Activated naive CD8-positive, alpha-beta T cell treated with anti-CD3 and anti-CD28 coated beads for 36 hours (primary cell): Measurements from ENCODE around the gene XIRP1. TPM values are rescaled to one million over a fixed set of nuclear protein-coding genes. Genes with fewer than 3 reads are reported as not detected.

Source experiments
- DNase-seq: peaks from one replicate; pipeline ENCODE4 v3.0.0; 2021
- H3K27ac Mint-ChIP-seq: one replicate; pipeline ENCODE4 v1.8.0; 2022; ENCODE audit warnings: mild to moderate bottlenecking, moderate library complexity, mixed read lengths
- H3K27me3 Mint-ChIP-seq: one replicate; pipeline ENCODE4 v1.8.0; 2022; ENCODE audit warnings: mild to moderate bottlenecking, mixed read lengths
- H3K36me3 Mint-ChIP-seq: one replicate; pipeline ENCODE4 v1.8.0; 2021; ENCODE audit warnings: mild to moderate bottlenecking, mixed read lengths
- H3K4me1 Mint-ChIP-seq: one replicate; pipeline ENCODE4 v1.8.0; 2021; ENCODE audit warnings: mixed read lengths
- H3K4me3 Mint-ChIP-seq: one replicate; pipeline ENCODE4 v1.8.0; 2022; ENCODE audit warnings: mild to moderate bottlenecking, moderate library complexity, mixed read lengths
- H3K9me3 Mint-ChIP-seq: one replicate; pipeline ENCODE4 v1.8.0; 2022; ENCODE audit warnings: mixed read lengths
- total RNA-seq, 2 experiments: library from RNA; stranded (reverse); gene quantifications; one replicate each; pipeline ENCODE4 v1.2.3, GENCODE V29; 2021

Gene XIRP1
- total RNA-seq, 2 experiments from 2014 or later: 0.66 to 0.91 TPM

DNA sequence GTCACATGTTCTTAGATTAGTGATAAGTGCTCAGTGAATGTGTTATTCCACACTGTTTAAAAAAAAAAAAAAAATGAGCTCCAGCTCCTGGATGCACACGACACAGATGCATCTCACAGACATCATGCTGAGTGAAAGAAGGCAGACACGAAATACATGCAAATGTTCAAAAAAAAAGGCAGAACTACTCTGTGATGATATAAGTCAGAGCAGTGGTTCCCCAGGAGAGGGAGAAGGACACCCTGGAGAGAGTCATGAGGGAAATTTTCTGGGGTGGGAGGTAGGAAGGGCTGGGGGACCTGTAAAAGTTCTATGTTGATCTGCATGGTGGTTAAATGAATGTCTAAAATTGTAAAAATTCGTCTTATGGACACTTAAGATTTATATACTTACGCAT lies 43.3 kb downstream of the XIRP1 start:
- H3K36me3 Mint-ChIP-seq: peaks cover 73% of the 10 kb centered on the region

DNA sequence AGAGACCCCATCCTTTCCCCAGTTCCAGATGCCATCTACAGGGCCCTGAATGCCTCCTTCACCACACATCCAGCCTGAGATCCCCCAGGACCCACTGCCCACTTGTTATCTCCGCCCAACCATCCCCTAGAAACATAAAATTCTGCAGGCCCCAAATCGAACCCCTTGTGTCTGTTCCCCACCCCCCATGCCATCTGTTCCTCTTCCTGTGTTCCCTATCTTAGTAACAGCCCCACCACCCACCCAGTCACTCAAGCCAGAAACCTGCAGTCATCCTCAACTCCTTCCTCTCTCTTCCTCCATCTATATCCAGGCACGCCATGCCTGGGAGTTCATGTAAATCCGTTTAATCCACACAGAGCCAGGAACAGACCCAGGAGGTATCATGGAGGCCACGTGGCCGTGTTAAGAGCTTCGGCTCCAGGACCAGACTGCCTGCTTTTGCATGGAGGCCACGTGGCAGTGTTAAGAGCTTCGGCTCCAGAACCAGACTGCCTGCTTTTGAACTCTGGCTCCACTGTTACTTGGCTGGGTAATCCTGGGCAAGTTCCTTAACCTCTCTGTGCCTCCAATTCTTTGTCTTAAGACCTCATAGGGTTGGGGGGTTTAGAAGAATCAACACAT lies 43.8 kb downstream of the XIRP1 start:
- H3K4me3 Mint-ChIP-seq: peak overlapping the region; percentile 95
- DNase-seq: no peak
- peaks cover 74% of the 10 kb centered on the region for H3K36me3 Mint-ChIP-seq
- peak overlapping the region; percentile 98 for H3K27ac Mint-ChIP-seq
- H3K27me3 Mint-ChIP-seq: no peaks in the 10 kb centered on the region
- peaks cover 61% of the 10 kb centered on the region for H3K4me1 Mint-ChIP-seq
- no peaks in the 10 kb centered on the region for H3K9me3 Mint-ChIP-seq

More for the DNA sequence above, 43.3 kb downstream of the XIRP1 start:
- DNase-seq: no peak
- H3K9me3 Mint-ChIP-seq: no peaks in the 10 kb centered on the region
- peak overlapping the region; percentile 98 for H3K27ac Mint-ChIP-seq
- no peaks in the 10 kb centered on the region for H3K27me3 Mint-ChIP-seq
- H3K4me3 Mint-ChIP-seq: peak overlapping the region; percentile 95
- H3K4me1 Mint-ChIP-seq: peaks cover 61% of the 10 kb centered on the region

DNA sequence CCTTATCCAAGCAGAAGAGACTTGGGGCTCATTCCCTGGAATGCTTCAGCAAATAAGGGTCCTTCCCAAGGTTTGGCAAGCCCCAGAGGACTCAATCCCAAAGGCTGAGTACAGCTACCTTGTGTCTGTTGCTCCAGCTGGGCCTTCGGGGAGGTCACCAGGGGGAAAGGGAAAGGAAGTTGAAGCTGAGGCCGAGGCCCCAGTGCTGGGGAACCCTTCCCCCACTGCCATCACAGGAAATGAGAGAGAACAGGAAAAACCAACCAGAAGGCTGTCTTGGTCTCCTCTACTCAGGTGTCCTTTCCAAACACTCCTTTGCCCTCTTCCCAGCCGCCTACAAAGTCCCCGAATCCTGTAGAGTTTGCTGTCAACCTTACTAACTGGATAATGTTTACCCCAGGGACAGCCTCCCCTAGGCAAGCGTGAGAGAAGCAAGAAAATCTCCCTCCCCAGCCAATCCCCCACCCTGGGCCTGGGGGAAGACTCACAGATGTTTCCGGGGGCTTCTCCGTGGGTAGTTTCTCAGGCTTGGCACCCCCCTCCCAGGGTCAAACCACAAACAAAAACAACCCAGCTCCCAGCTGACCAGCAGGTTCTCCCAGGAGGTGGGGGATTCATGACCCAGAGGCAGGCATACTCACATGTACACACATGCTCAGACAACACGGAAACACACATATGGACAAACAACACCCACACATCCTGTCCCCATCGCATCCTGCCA lies 44.5 kb downstream of the XIRP1 start:
- peak overlapping the region; percentile 98 for H3K27ac Mint-ChIP-seq
- peak; percentile 44 for DNase-seq
- H3K27me3 Mint-ChIP-seq: no peaks in the 10 kb centered on the region
- H3K4me3 Mint-ChIP-seq: peak overlapping the region; percentile 95
- no peaks in the 10 kb centered on the region for H3K9me3 Mint-ChIP-seq
- H3K4me1 Mint-ChIP-seq: peaks cover 61% of the 10 kb centered on the region
- peaks cover 78% of the 10 kb centered on the region for H3K36me3 Mint-ChIP-seq

DNA sequence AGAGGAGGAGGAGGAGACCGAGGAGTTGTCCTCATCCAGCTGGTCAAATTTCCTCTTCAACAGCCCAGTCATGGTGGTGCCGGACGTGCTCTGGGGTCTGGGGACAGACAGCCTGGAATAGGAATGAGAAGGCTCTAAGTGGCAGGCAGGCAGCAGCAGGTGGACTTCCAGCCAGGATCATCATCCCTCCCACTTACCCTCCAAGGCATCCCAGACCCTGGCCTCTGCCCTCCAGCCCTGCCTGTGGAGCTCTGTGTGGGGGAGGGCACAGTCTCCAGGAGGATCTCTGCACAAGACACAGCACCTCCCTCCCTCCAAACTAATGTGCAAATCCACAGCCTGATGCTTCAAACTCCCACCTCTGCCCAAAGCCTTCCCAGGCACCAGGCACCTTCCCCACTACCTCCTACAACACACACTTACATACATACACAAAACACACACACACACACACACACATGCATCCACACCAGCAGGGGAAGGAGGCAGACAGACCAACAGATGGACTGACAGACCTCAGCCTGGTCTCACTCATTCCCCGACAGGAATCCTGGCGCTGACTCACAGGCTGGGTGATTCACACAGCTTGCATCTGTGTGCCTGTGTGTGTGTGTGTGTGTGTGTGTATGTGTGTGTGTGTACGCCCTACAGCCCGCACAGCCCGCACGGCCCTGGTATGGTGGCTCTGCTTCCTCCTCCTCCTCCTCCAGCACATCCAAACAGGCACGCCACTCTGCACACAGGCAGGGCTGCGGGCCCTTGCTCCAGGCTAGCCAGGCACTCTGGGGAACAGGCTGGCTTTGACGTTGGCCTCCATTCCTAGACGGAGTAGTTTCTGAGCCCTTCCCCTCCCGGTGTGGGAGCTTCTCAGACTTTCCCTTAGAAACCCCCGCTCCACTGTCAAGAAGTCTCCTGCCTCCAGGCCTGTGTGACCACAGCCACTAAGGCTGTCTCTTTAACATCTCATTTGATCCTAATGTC lies 45.5 kb downstream of the XIRP1 start:
- H3K27me3 Mint-ChIP-seq: no peaks in the 10 kb centered on the region
- H3K4me1 Mint-ChIP-seq: peaks cover 64% of the 10 kb centered on the region
- peak overlapping the region; percentile 95 for H3K4me3 Mint-ChIP-seq
- peak; percentile 75 for DNase-seq
- no peaks in the 10 kb centered on the region for H3K9me3 Mint-ChIP-seq
- H3K27ac Mint-ChIP-seq: peak overlapping the region; percentile 98
- H3K36me3 Mint-ChIP-seq: peaks cover 74% of the 10 kb centered on the region

DNA sequence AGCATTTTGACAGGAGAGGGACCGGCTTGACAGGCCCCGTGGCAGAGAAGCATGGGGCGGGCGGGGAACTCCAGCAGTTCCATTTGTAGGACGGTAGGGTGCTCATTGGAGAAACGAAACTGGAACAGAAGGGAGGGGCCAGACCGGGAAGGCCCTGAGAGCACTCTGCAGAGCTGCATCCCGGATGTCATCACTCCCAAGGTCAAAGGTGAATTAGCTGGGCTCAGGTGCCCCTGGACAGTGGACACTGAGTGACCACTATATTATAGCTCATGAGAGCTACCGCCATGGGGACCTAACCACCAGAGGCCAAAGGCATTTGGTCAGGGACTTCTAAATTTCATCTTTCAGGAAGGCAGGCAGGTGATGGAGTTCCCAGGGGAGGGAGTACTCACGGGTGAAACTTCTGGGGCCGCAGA lies 46.3 kb downstream of the XIRP1 start:
- Mint-ChIP-seq H3K27me3 (no peaks in the 10 kb centered on the region), H3K27ac (peak overlapping the region; percentile 27), H3K4me1 (peaks cover 59% of the 10 kb centered on the region), H3K9me3 (no peaks in the 10 kb centered on the region), H3K36me3 (peaks cover 71% of the 10 kb centered on the region), H3K4me3 (no peak overlapping the region)
- no peak for DNase-seq

DNA sequence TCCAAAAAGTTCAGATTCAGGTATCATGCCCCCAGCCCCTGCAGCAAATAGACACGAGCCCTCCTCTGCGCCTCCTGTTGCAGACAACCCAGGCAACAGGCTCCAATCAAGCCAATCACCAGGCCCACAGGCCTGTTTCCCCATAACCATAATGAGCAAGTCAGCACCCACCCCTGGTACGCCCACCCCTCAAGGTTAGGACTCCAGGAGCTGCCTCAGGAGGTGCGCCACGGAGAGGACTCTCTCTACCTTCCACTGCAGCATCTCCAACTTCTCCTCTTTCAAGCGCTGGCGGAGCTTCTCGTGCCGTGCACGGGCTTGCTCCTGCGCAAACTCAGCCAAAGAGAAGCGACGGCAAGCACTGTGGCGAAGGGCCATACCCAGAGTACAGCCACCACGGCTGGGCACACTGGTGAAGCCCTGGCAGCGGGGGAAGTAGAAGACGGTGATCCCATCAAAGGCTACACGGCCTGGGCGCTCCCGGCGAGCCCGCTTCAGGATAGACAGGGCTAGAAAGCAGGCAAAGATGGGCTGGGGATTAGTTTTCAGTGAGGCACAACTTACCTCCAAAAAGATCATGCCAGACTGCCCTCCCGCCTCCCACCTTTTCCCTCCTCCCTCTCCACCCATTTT lies 47.5 kb downstream of the XIRP1 start:
- Mint-ChIP-seq H3K4me3 (no peak overlapping the region), H3K36me3 (peaks cover 62% of the 10 kb centered on the region), H3K27ac (peak overlapping the region; percentile 61), H3K27me3 (no peaks in the 10 kb centered on the region), H3K9me3 (no peaks in the 10 kb centered on the region), H3K4me1 (peaks cover 52% of the 10 kb centered on the region)
- no peak for DNase-seq

DNA sequence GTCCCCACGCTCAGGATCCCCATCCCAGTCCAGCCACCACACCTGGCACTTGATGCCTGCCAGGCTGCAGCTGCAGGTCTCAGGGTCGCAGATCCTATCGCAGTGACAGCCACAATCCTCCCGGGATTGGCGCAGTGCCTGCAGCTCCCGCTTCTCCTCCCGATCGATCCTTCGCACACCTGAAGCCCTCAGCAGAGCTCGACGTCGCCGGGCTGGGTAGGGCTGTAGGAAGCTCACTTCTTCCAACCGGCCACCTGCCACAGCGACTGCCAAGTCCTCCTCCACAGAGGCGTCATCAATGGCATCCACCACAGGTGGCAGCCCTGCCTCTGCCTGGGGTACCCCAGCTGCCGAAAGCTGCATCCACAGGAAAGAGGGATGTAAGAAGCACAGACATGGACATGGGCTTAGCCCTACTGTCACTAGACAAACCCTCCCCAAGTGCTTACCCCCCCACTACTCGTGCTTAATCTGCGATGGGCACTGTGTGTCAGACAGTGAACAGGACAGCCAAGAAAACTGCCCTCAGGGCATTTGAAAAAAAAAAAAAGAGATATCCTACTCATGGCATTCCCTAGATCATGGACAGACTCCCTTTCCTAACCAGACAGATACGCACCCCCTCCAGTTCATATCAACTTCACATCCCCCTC lies 48.2 kb downstream of the XIRP1 start:
- no peak overlapping the region for H3K4me3 Mint-ChIP-seq
- H3K4me1 Mint-ChIP-seq: peaks cover 47% of the 10 kb centered on the region
- H3K27ac Mint-ChIP-seq: peak overlapping the region; percentile 61
- H3K36me3 Mint-ChIP-seq: peaks cover 56% of the 10 kb centered on the region
- DNase-seq: no peak
- H3K9me3 Mint-ChIP-seq: no peaks in the 10 kb centered on the region
- H3K27me3 Mint-ChIP-seq: no peaks in the 10 kb centered on the region

DNA sequence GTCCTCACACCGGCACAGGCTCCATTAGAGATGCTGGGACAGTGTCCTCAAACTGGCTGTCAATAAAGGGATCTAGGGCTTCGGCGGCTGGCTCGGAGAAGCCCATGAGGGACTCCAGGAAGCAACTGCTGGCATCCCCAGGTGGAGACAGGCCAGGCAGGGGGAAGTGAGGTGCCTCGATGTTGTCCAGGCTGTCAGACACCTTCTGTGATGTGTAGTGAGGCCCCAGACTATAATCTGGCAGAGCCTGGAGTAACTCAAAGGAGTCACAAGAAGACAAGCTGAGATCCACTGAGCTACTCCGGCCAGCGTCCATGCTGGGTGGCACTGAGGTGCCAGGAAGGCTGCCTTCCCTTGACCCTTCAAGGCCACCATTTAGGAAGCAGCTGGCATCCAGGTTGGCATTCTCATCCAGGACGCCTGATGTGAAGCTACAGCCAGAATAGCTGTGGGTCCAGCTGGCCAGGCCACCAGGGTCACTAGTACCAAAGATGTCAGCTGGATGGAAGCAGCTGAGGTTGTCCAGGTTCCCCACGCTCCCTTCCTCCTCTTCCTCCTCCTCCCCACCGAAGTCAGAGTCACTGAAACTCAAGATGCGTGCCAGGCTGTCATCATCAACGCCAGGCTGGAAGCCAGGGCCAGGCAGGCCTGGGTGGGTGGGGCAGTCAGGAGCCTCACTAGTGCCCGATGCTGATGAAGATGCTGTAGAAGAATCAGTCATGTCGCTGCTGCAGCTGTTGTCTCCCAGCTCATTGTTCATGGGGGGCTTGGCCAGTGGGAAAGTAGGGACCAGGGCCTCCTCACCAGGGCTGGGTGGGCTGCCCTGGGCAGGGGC lies 49.1 kb downstream of the XIRP1 start:
- Mint-ChIP-seq H3K9me3 (no peaks in the 10 kb centered on the region), H3K36me3 (peaks cover 46% of the 10 kb centered on the region), H3K27ac (no peak overlapping the region), H3K4me1 (peaks cover 43% of the 10 kb centered on the region), H3K4me3 (no peak overlapping the region), H3K27me3 (no peaks in the 10 kb centered on the region)
- no peak for DNase-seq

DNA sequence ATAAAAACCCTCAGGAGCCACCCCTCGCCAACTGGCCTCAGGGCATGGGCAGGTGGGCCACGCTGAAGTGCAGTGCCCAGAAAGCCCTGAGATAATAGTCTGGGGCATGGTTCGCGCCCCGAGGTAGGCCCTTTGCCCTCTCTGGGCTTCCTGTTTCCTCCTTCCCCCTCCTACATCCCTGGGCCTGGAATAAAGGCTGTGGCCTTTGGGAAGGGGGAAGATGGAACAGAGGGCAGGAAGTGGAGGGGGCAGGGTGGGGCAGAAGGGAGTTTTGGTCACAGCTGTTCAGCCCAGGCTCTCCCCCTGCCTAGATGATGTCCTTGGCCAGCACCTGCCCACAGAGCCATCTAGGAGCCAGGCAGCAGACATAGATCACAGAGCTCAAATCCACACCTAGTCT lies 50.3 kb downstream of the XIRP1 start:
- H3K4me3 Mint-ChIP-seq: no peak overlapping the region
- H3K9me3 Mint-ChIP-seq: no peaks in the 10 kb centered on the region
- peaks cover 31% of the 10 kb centered on the region for H3K4me1 Mint-ChIP-seq
- H3K27ac Mint-ChIP-seq: no peak overlapping the region
- no peak for DNase-seq
- peaks cover 34% of the 10 kb centered on the region for H3K36me3 Mint-ChIP-seq
- no peaks in the 10 kb centered on the region for H3K27me3 Mint-ChIP-seq

DNA sequence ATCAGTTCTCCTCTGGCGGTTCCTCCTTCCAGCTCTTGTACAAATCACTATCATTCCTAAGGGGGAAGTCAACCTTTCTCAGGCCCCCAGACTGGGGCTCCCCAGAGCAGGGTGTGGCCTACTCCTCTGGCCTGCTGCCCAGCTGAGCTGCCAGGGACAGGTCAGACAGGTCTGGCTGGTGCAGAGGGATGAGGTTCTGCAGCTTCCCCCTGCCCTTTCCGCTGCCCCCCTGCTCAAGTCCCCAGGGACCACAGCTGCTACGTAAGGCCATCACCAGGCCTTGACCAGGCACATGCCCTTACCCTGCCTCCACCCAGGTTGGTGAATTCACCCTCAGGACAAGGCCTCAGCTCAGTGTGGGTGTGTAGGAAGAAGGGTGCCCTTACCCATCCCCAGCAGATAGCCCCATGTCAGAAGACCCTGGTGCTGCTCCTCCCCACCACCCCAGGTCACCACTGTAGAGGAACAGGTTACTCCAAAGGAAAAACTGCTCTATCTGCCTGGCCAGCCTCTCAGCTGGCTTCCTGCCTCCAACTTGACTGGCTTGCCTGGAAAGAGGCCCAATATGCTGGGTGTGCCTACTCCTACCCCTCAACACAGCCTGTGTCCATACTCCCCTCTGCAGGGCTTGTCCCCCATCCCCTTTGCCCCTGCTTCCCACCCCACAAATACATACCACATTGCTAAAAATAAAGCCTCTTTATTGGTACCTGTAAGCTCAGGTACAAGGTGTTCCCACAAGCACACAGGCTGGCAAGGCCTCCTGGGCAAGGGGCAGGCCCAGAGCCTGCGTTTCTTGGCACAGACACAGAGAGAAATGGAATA lies 51.0 kb downstream of the XIRP1 start:
- Mint-ChIP-seq H3K9me3 (no peaks in the 10 kb centered on the region), H3K36me3 (peaks cover 27% of the 10 kb centered on the region), H3K4me1 (peaks cover 26% of the 10 kb centered on the region), H3K27me3 (no peaks in the 10 kb centered on the region), H3K27ac (no peak overlapping the region), H3K4me3 (no peak overlapping the region)
- no peak for DNase-seq

DNA sequence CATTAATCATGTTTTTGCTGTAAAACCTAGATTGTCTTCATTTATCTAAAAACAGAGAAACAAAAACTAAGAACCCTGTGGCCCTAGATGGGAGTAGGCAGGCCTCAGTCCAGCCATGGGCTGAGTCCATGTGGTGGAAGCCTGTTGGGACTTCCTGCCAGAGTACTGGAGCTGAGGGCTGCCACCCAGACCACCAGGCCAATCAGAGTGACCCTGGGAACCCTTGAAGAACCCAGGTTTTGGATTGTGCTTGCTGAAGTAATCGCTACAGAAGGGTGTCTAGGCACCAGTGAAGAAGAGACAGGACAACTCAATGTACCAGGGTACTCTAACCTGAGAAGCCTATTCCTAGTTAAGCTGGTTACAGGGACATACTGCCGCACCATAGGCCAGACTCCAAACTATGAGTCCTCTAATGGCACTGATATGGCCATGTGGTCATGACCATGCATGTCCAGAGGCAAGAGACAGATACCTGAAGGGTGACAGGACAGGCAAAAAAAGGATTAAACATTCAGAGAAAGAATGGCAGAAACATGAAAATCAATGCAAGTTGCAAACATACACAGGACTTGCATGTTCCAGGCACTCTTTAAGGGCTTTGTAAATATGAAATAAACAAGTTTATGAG lies 51.9 kb downstream of the XIRP1 start:
- peaks cover 22% of the 10 kb centered on the region for H3K4me1 Mint-ChIP-seq
- no peak overlapping the region for H3K27ac Mint-ChIP-seq
- no peaks in the 10 kb centered on the region for H3K27me3 Mint-ChIP-seq
- H3K36me3 Mint-ChIP-seq: peaks cover 21% of the 10 kb centered on the region
- H3K9me3 Mint-ChIP-seq: no peaks in the 10 kb centered on the region
- no peak for DNase-seq
- no peak overlapping the region for H3K4me3 Mint-ChIP-seq

DNA sequence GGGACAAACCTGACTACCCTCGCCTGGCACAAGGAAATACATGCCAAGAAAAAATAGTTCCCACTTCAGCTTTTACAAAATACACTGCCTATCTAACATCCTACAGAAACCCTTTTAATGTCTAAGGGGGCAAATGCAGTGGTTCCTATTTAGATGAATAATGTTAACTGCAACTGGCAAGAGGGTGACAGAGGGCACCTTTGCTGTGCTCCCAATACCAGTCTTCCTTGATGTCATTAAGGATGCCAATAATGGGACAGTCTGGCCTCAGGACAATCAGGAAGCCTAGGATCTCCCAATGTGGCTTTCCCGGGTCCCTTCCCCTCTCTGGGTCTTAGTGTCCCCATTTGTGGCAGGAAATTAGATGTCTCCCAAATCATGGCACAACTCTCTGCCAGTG lies 53.0 kb downstream of the XIRP1 start:
- Mint-ChIP-seq H3K27ac (no peak overlapping the region), H3K4me3 (no peak overlapping the region)

More for the DNA sequence above, 53.0 kb downstream of the XIRP1 start:
- no peaks in the 10 kb centered on the region for H3K9me3 Mint-ChIP-seq
- DNase-seq: no peak
- H3K27me3 Mint-ChIP-seq: no peaks in the 10 kb centered on the region
- peaks cover 18% of the 10 kb centered on the region for H3K36me3 Mint-ChIP-seq
- peaks cover 19% of the 10 kb centered on the region for H3K4me1 Mint-ChIP-seq
